BLaER1 (cell line): ENCODE measurements around the gene FLNC.

Experiments used
- H3K27ac ChIP-seq: shearing (Covaris generic); formaldehyde crosslinking; 2 replicates; pipeline ENCODE4 v1.8.1; 2022
- H3K27me3 ChIP-seq: shearing (Covaris generic); formaldehyde crosslinking; 2 replicates; pipeline ENCODE4 v1.8.1; 2022
- H3K36me3 ChIP-seq: shearing (Covaris generic); formaldehyde crosslinking; 2 replicates; pipeline ENCODE4 v1.8.1; 2022
- H3K4me1 ChIP-seq: shearing (Covaris generic); formaldehyde crosslinking; 2 replicates; pipeline ENCODE4 v1.8.1; 2022
- H3K4me2 ChIP-seq: shearing (Covaris generic); formaldehyde crosslinking; 2 replicates; pipeline ENCODE4 v1.8.1; 2022
- H3K4me3 ChIP-seq: shearing (Covaris generic); formaldehyde crosslinking; 2 replicates; pipeline ENCODE4 v1.8.1; 2022
- H3K9ac ChIP-seq: shearing (Covaris generic); formaldehyde crosslinking; 2 replicates; pipeline ENCODE4 v1.8.1; 2022
- H3K9me3 ChIP-seq: shearing (Covaris generic); formaldehyde crosslinking; 2 replicates; pipeline ENCODE4 v1.8.1; 2022
- H4K20me1 ChIP-seq: shearing (Covaris generic); formaldehyde crosslinking; 2 replicates; pipeline ENCODE4 v1.8.1; 2022
- Cebpa-rat ChIP-seq: shearing (Covaris generic); IDR thresholded peaks from 2 replicates; pipeline ENCODE4 v1.8.1; 2022

FLNC gene

GRCh38 chr7:128801667-128802418 lies 28.4 kb upstream of the FLNC start:
- H3K36me3 ChIP-seq, result peaks cover 70% of the 10 kb centered on the region
- no peaks in the 10 kb centered on the region for H3K27me3 ChIP-seq
- no peak overlapping the region for H3K4me3 ChIP-seq
- H3K9me3 ChIP-seq, result no peaks in the 10 kb centered on the region
- H3K9ac ChIP-seq, result no peak overlapping the region
- no peaks in the 10 kb centered on the region for H3K4me1 ChIP-seq
- no peak for TF ChIP-seq Cebpa-rat
- H3K27ac ChIP-seq, result no peak overlapping the region
- no peaks in the 10 kb centered on the region for H4K20me1 ChIP-seq
- H3K4me2 ChIP-seq, result no peak overlapping the region

GRCh38 chr7:128804484-128804883 lies 25.7 kb upstream of the FLNC start:
- no peaks in the 10 kb centered on the region for H4K20me1 ChIP-seq
- H3K4me3 ChIP-seq, result no peak overlapping the region
- no peak overlapping the region for H3K4me2 ChIP-seq
- peaks cover 90% of the 10 kb centered on the region for H3K36me3 ChIP-seq
- no peak overlapping the region for H3K9ac ChIP-seq
- H3K9me3 ChIP-seq, result no peaks in the 10 kb centered on the region
- peaks cover under 1% of the 10 kb centered on the region; the same call in 1 of the 2 replicates for H3K4me1 ChIP-seq
- no peak overlapping the region for H3K27ac ChIP-seq
- no peaks in the 10 kb centered on the region for H3K27me3 ChIP-seq
- TF ChIP-seq Cebpa-rat, result no peak

- Histone ChIP-seq H4K20me1 (no peaks in the 10 kb centered on the region), H3K4me2 (no peak overlapping the region), H3K27ac (no peak overlapping the region), H3K27me3 (no peaks in the 10 kb centered on the region), H3K9ac (no peak overlapping the region; the same call in 1 of the 2 replicates), H3K9me3 (no peaks in the 10 kb centered on the region), H3K4me3 (no peak overlapping the region), H3K36me3 (peaks cover 95% of the 10 kb centered on the region), H3K4me1 (peaks cover 7% of the 10 kb centered on the region)
- TF ChIP-seq Cebpa-rat, result no peak
Observed at GRCh38 chr7:128805225-128805624, 25.0 kb upstream of the FLNC start.

- H3K27me3 ChIP-seq, result no peaks in the 10 kb centered on the region
- H3K4me3 ChIP-seq, result no peak overlapping the region
- H4K20me1 ChIP-seq, result no peaks in the 10 kb centered on the region
- H3K4me1 ChIP-seq, result peaks cover 7% of the 10 kb centered on the region
- no peak for TF ChIP-seq Cebpa-rat
- peaks cover 96% of the 10 kb centered on the region for H3K36me3 ChIP-seq
- no peaks in the 10 kb centered on the region for H3K9me3 ChIP-seq
- H3K9ac ChIP-seq, result no peak overlapping the region
- H3K4me2 ChIP-seq, result no peak overlapping the region
- H3K27ac ChIP-seq, result no peak overlapping the region
Observed at GRCh38 chr7:128807191-128807590, 23.0 kb upstream of the FLNC start.

- no peaks in the 10 kb centered on the region for H3K9me3 ChIP-seq
- H3K27me3 ChIP-seq, result no peaks in the 10 kb centered on the region
- no peaks in the 10 kb centered on the region for H4K20me1 ChIP-seq
- no peak overlapping the region for H3K4me2 ChIP-seq
- H3K4me3 ChIP-seq, result no peak overlapping the region
- no peak overlapping the region for H3K27ac ChIP-seq
- no peak overlapping the region for H3K9ac ChIP-seq
- peaks cover 85% of the 10 kb centered on the region for H3K36me3 ChIP-seq
- H3K4me1 ChIP-seq, result peaks cover 7% of the 10 kb centered on the region
- TF ChIP-seq Cebpa-rat, result no peak
Observed at GRCh38 chr7:128809363-128809762, 20.8 kb upstream of the FLNC start.

- no peak for TF ChIP-seq Cebpa-rat
- Histone ChIP-seq H3K4me1 (peaks cover 13% of the 10 kb centered on the region), H3K4me3 (no peak overlapping the region), H4K20me1 (no peaks in the 10 kb centered on the region), H3K4me2 (no peak overlapping the region), H3K27ac (no peak overlapping the region), H3K27me3 (no peaks in the 10 kb centered on the region), H3K36me3 (peaks cover 80% of the 10 kb centered on the region), H3K9ac (no peak overlapping the region), H3K9me3 (no peaks in the 10 kb centered on the region)
Observed at GRCh38 chr7:128810473-128810872, 19.7 kb upstream of the FLNC start.

- H3K4me1 ChIP-seq, result peaks cover 15% of the 10 kb centered on the region
- H3K27ac ChIP-seq, result no peak overlapping the region
- TF ChIP-seq Cebpa-rat, result no peak
- H3K27me3 ChIP-seq, result no peaks in the 10 kb centered on the region
- H3K4me3 ChIP-seq, result no peak overlapping the region
- no peak overlapping the region for H3K9ac ChIP-seq
- no peaks in the 10 kb centered on the region for H4K20me1 ChIP-seq
- H3K9me3 ChIP-seq, result no peaks in the 10 kb centered on the region
- H3K36me3 ChIP-seq, result peaks cover 75% of the 10 kb centered on the region
- no peak overlapping the region for H3K4me2 ChIP-seq
Observed at GRCh38 chr7:128810997-128811396, 19.2 kb upstream of the FLNC start.

GRCh38 chr7:128811631-128812430 lies 18.4 kb upstream of the FLNC start:
- H4K20me1 ChIP-seq, result no peaks in the 10 kb centered on the region
- H3K27me3 ChIP-seq, result no peaks in the 10 kb centered on the region
- no peak overlapping the region for H3K27ac ChIP-seq
- no peak overlapping the region for H3K9ac ChIP-seq
- H3K4me3 ChIP-seq, result no peak overlapping the region
- H3K9me3 ChIP-seq, result no peaks in the 10 kb centered on the region
- H3K36me3 ChIP-seq, result peaks cover 67% of the 10 kb centered on the region
- H3K4me2 ChIP-seq, result no peak overlapping the region
- peaks cover 15% of the 10 kb centered on the region for H3K4me1 ChIP-seq
- no peak for TF ChIP-seq Cebpa-rat

- Histone ChIP-seq H3K9ac (no peak overlapping the region), H3K36me3 (peaks cover 59% of the 10 kb centered on the region), H3K4me2 (no peak overlapping the region)
Observed at GRCh38 chr7:128812514-128813168, 17.6 kb upstream of the FLNC start.

GRCh38 chr7:128814499-128814898 lies 15.7 kb upstream of the FLNC start:
- TF ChIP-seq Cebpa-rat, result no peak
- Histone ChIP-seq H3K4me3 (no peak overlapping the region), H3K36me3 (peaks cover 41% of the 10 kb centered on the region), H3K9ac (no peak overlapping the region), H4K20me1 (no peaks in the 10 kb centered on the region), H3K4me1 (peaks cover 14% of the 10 kb centered on the region), H3K9me3 (no peaks in the 10 kb centered on the region), H3K27ac (no peak overlapping the region), H3K4me2 (no peak overlapping the region), H3K27me3 (no peaks in the 10 kb centered on the region)

More at GRCh38 chr7:128812514-128813168, 17.6 kb upstream of the FLNC start:
- no peak overlapping the region for H3K27ac ChIP-seq
- H4K20me1 ChIP-seq, result no peaks in the 10 kb centered on the region
- H3K9me3 ChIP-seq, result no peaks in the 10 kb centered on the region
- H3K4me1 ChIP-seq, result peaks cover 15% of the 10 kb centered on the region
- TF ChIP-seq Cebpa-rat, result no peak
- no peak overlapping the region for H3K4me3 ChIP-seq
- H3K27me3 ChIP-seq, result no peaks in the 10 kb centered on the region
